Neuronal stem cell (in vitro differentiated cells): ENCODE measurements around the gene CD200.
A peak's percentile ranks its signal among the peaks of the same experiment; 100 is the strongest.

Source experiments
- DNase-seq: peaks from one replicate; pipeline ENCODE4 v3.0.0-alpha.2; 2013; ENCODE audit warnings: low spot score
- H2AFZ ChIP-seq: one replicate; pipeline ENCODE4 v1.6.1; 2013; ENCODE audit warnings: mild to moderate bottlenecking, low read length, inconsistent platforms
- H2AK5ac ChIP-seq: 2 replicates; pipeline ENCODE4 v1.6.1; 2013; ENCODE audit warnings: low read depth, mild to moderate bottlenecking, inconsistent platforms, low read length, moderate library complexity, mixed read lengths
- H2BK120ac ChIP-seq: 2 replicates; pipeline ENCODE4 v1.6.1; 2013; ENCODE audit warnings: low read depth, mild to moderate bottlenecking, inconsistent platforms, low read length, moderate library complexity, mixed read lengths
- H2BK12ac ChIP-seq: one replicate; pipeline ENCODE4 v1.6.1; 2013; ENCODE audit warnings: low read length, inconsistent platforms
- H2BK15ac ChIP-seq: 2 replicates; pipeline ENCODE4 v1.6.1; 2013; ENCODE audit warnings: mild to moderate bottlenecking, low read length, inconsistent platforms, mixed read lengths
- H2BK5ac ChIP-seq: one replicate; pipeline ENCODE4 v1.6.1; 2013; ENCODE audit warnings: inconsistent platforms, mild to moderate bottlenecking, low read length, moderate library complexity
- H3K14ac ChIP-seq: one replicate; pipeline ENCODE4 v1.6.1; 2013; ENCODE audit warnings: low read length, inconsistent platforms
- H3K18ac ChIP-seq: 2 replicates; pipeline ENCODE4 v1.6.1; 2013; ENCODE audit warnings: low read length, inconsistent platforms
- H3K23ac ChIP-seq: 2 replicates; pipeline ENCODE4 v1.6.1; 2013; ENCODE audit warnings: low read depth, mild to moderate bottlenecking, mixed read lengths, low read length, inconsistent platforms; ENCODE audit not compliant: poor library complexity
- H3K27ac ChIP-seq: replicated peaks from 3 replicates; pipeline ENCODE4 v1.5.1; 2013; ENCODE audit warnings: low read length, inconsistent platforms
- H3K27me3 ChIP-seq, 3 experiments: 2 replicates each; pipeline ENCODE4 v1.6.1; 2013; ENCODE audit warnings: low read length in 3 of 3, mild to moderate bottlenecking in 2 of 3, inconsistent platforms in 1 of 3, low read depth in 1 of 3, mixed read lengths in 1 of 3, moderate library complexity in 1 of 3; ENCODE audit not compliant: control insufficient read depth in 3 of 3, insufficient read depth in 3 of 3
- H3K36me3 ChIP-seq, 2 donors: replicated peaks in 1 of 2; 2 replicates each; pipeline ENCODE4 v1.6.1; 2013; ENCODE audit warnings: low read length in 2 of 2; ENCODE audit not compliant: control insufficient read depth in 2 of 2, insufficient read depth in 2 of 2
- H3K4ac ChIP-seq: 2 replicates; pipeline ENCODE4 v1.6.1; 2013; ENCODE audit warnings: inconsistent platforms, mild to moderate bottlenecking, low read length, moderate library complexity
- H3K4me1 ChIP-seq, 2 donors: 1 replicate in 1 of 2; 2 replicates in 1 of 2; pipeline ENCODE4 v1.6.1; 2013; ENCODE audit warnings: low read length in 2 of 2, low read depth in 1 of 2; ENCODE audit not compliant: control insufficient read depth in 2 of 2, insufficient read depth in 1 of 2
- H3K4me2 ChIP-seq: one replicate; pipeline ENCODE4 v1.6.1; 2013; ENCODE audit warnings: mild to moderate bottlenecking, low read length, inconsistent platforms; ENCODE audit not compliant: insufficient read depth, poor library complexity, severe bottlenecking
- H3K4me3 ChIP-seq, 2 donors: 2 replicates each; pipeline ENCODE4 v1.5.1; 2013; ENCODE audit warnings: low read length in 2 of 2, mild to moderate bottlenecking in 2 of 2, inconsistent platforms in 1 of 2, moderate library complexity in 1 of 2
- H3K79me1 ChIP-seq: one replicate; pipeline ENCODE4 v1.6.1; 2013; ENCODE audit warnings: low read depth, mild to moderate bottlenecking, inconsistent platforms, low read length, moderate library complexity
- H3K9ac ChIP-seq: one replicate; pipeline ENCODE4 v1.6.1; 2013; ENCODE audit warnings: mild to moderate bottlenecking, low read depth, low read length, inconsistent platforms; ENCODE audit not compliant: poor library complexity
- H3K9me3 ChIP-seq, 2 donors: replicated peaks in 1 of 2; 2 replicates each; pipeline versions ENCODE3 to v1.6.1; 2013; ENCODE audit warnings: low read length in 2 of 2, mild to moderate bottlenecking in 2 of 2, inconsistent platforms in 1 of 2, low read depth in 1 of 2, mixed read lengths in 1 of 2, moderate library complexity in 1 of 2; ENCODE audit not compliant: control insufficient read depth in 2 of 2, insufficient read depth in 1 of 2
- H4K8ac ChIP-seq: one replicate; pipeline ENCODE4 v1.6.1; 2013; ENCODE audit warnings: low read depth, mild to moderate bottlenecking, inconsistent platforms, low read length, moderate library complexity
- H4K91ac ChIP-seq: one replicate; pipeline ENCODE4 v1.6.1; 2013; ENCODE audit warnings: low read length, low read depth, mild to moderate bottlenecking, inconsistent platforms; ENCODE audit not compliant: poor library complexity
- WGBS, 2 donors: extraction: QIAGEN DNeasy Blood & Tissue Kit; methylation state at CpG; one replicate each; pipeline ENCODE4 v1.1.7; 2013; ENCODE audit warnings: missing lambda C conversion rate in 2 of 2, mixed read lengths in 1 of 2; ENCODE audit not compliant: insufficient read length in 2 of 2, insufficient replicate concordance in 1 of 2; ENCODE audit errors: extremely low coverage in 2 of 2; 5-methylcytosine and 5-hydroxymethylcytosine counted together

CD200 gene

DNA sequence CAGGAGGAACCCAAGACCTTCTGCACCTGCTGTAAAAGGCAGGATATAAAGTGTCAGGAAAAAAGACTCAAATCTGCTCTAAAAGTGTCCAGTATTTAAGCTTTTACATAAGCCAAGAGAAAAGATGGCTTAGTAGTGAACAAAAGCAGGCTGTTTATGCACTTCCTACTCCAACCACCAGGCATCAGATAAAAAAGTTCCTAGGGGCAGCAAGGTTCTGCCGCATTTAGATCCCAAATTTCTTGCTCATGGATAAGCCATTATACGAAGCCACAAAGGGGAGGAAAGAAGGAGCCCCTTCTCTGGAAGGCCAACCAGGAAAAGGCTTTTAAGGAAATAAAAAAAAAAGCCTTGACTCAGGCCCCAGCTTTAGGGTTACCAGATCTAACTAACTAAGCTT lies 28.3 kb upstream of the CD200 start:
- no peak overlapping the region for H3K4ac ChIP-seq
- no peak overlapping the region for H4K91ac ChIP-seq
- no peaks in the 10 kb centered on the region for H3K36me3 ChIP-seq
- H3K23ac ChIP-seq, result no peak overlapping the region
- H3K4me3 ChIP-seq, result peak overlapping the region in 1 of 2 donors; percentile 53
- H3K9ac ChIP-seq, result no peak overlapping the region
- H2AK5ac ChIP-seq, result no peak overlapping the region
- WGBS, 2 donors, result no CpG with 5 or more reads among the region's 2 CpGs
- peaks cover 23 to 27% of the 10 kb centered on the region in 2 donors for H3K4me1 ChIP-seq
- H3K4me2 ChIP-seq, result no peak overlapping the region
- no peak overlapping the region for H4K8ac ChIP-seq
- peak overlapping the region; percentile 98 for H3K27ac ChIP-seq
- H3K27me3 ChIP-seq, result no peaks in the 10 kb centered on the region
- peaks cover 0 to 21% of the 10 kb centered on the region in 2 donors for H3K9me3 ChIP-seq
- H2BK120ac ChIP-seq, result no peak overlapping the region
- no peaks in the 10 kb centered on the region for H3K79me1 ChIP-seq
- H3K18ac ChIP-seq, result no peak overlapping the region
- no peak overlapping the region for H2BK12ac ChIP-seq
- peak overlapping the region; percentile 83 for H2BK5ac ChIP-seq
- H3K14ac ChIP-seq, result no peak overlapping the region
- no peak overlapping the region for H2BK15ac ChIP-seq
- DNase-seq, result no peak
- H2AFZ ChIP-seq, result peak overlapping the region; percentile 90

DNA sequence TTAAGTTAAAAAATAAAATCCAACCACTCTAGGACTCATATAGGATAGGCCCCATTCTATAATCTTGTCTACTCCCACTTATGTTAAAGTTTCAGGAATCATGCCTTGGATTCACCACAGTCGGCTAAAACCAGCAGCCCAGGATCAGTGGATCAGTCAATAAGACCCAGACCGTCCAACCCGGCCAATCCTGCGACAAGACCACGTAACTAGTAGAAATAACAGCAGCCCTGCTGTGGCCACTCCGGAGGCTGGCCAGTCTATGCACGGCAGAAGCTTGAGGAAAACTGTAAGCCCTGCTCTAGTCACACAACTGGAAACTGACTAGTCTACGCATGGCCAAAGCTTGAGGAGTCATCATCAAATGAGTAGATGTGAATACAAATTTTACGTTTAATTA lies 26.1 kb upstream of the CD200 start:
- WGBS, 2 donors, result no CpG with 5 or more reads among the region's 9 CpGs
- Histone ChIP-seq H3K4me3 (no peak overlapping the region), H3K79me1 (no peaks in the 10 kb centered on the region), H2BK12ac (no peak overlapping the region), H2AK5ac (no peak overlapping the region), H3K4me2 (no peak overlapping the region), H3K9ac (no peak overlapping the region), H3K4ac (no peak overlapping the region), H3K14ac (no peak overlapping the region), H4K91ac (no peak overlapping the region), H3K9me3 (peaks cover 0 to 10% of the 10 kb centered on the region in 2 donors), H3K4me1 (peaks cover 22 to 27% of the 10 kb centered on the region in 2 donors), H2AFZ (no peak overlapping the region), H2BK5ac (no peak overlapping the region), H2BK120ac (no peak overlapping the region), H3K23ac (no peak overlapping the region), H2BK15ac (no peak overlapping the region), H3K36me3 (no peaks in the 10 kb centered on the region), H4K8ac (no peak overlapping the region), H3K18ac (no peak overlapping the region), H3K27ac (no peak overlapping the region), H3K27me3 (no peaks in the 10 kb centered on the region)
- DNase-seq, result no peak

DNA sequence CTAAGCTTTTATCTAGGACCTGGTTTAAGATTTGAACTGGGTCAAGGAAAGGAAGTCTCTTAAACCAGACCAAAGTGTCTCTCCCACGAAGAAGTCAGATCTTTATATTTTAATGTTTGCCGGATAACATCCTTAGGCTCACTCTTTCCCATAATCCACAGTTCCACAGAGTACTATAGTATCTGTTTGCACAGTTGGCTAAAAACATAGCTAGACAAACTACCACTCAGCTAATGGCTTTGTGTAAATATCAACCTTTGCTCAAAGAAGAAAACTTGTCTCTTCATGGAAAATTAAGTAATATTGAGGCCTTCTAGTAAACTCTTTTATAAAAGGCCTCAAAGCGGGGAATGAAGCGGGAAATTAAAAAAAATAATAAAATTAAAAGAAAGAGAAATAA lies 25.4 kb upstream of the CD200 start:
- no peak overlapping the region for H3K23ac ChIP-seq

DNA sequence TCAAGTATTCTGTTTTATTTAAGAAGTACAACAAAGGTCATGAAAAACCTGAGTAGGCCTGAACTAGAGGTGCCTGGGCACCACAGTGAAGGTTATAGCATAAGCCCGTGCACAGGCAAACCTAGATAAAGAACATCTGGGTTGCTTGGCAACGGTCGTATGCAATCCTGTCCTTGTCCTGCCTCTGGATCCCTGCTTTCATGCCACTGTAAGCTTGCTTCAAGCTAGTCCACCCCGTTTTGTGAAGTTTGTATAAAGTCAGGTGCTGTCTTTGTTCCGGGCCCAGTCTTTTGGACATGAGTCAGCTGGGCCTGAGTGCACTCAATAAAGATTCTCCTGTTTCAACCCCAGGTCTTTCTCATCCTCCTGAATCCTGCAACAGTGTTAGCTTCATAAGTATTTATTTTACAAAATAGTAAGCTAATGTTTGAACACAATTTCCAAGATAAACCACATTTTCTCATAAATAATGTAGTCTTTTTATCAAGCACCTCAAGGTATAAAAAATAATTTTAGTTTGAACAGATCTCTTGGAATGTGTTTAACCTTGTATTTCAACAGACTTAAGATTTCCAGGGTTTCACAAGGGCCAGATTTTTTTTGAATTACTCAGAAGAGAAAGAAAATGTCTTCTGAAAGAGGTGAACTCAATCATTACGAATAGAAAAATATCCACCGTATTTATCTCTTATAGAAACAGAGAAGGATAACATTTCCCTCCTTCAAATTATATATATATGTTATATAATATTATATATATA lies 24.6 kb upstream of the CD200 start:
- Histone ChIP-seq H2AK5ac (no peak overlapping the region), H3K9ac (no peak overlapping the region), H3K4me2 (no peak overlapping the region), H2BK15ac (no peak overlapping the region), H3K23ac (no peak overlapping the region), H3K36me3 (no peaks in the 10 kb centered on the region), H2BK120ac (no peak overlapping the region), H3K4ac (no peak overlapping the region), H3K27ac (no peak overlapping the region), H4K8ac (no peak overlapping the region), H3K27me3 (no peaks in the 10 kb centered on the region), H2AFZ (peak overlapping the region; percentile 41), H3K14ac (no peak overlapping the region), H2BK5ac (no peak overlapping the region), H3K9me3 (no peaks in the 10 kb centered on the region), H3K4me1 (peaks cover 12 to 20% of the 10 kb centered on the region in 2 donors), H3K18ac (no peak overlapping the region), H3K4me3 (no peak overlapping the region), H4K91ac (no peak overlapping the region), H2BK12ac (no peak overlapping the region), H3K79me1 (peaks cover 1% of the 10 kb centered on the region)
- WGBS, 2 donors, result no CpG with 5 or more reads among the region's 7 CpGs
- DNase-seq, result peak; percentile 47

More for the DNA sequence above, 25.4 kb upstream of the CD200 start:
- Histone ChIP-seq H3K27me3 (no peaks in the 10 kb centered on the region), H2BK120ac (no peak overlapping the region), H2BK15ac (no peak overlapping the region), H4K91ac (no peak overlapping the region), H3K9me3 (peaks cover 0 to 3% of the 10 kb centered on the region in 2 donors), H3K9ac (no peak overlapping the region), H3K4me3 (no peak overlapping the region), H3K18ac (no peak overlapping the region), H3K27ac (no peak overlapping the region), H2AFZ (no peak overlapping the region), H3K79me1 (peaks cover under 1% of the 10 kb centered on the region), H2AK5ac (no peak overlapping the region), H3K4me2 (no peak overlapping the region), H3K14ac (no peak overlapping the region), H3K4me1 (peaks cover 15 to 23% of the 10 kb centered on the region in 2 donors), H2BK12ac (no peak overlapping the region), H4K8ac (no peak overlapping the region), H3K36me3 (no peaks in the 10 kb centered on the region), H2BK5ac (no peak overlapping the region), H3K4ac (no peak overlapping the region)
- DNase-seq, result no peak
- WGBS, 2 donors, result no CpG with 5 or more reads among the region's 4 CpGs
